ENCODE data around the gene MACROD1.

Gene MACROD1

DNA sequence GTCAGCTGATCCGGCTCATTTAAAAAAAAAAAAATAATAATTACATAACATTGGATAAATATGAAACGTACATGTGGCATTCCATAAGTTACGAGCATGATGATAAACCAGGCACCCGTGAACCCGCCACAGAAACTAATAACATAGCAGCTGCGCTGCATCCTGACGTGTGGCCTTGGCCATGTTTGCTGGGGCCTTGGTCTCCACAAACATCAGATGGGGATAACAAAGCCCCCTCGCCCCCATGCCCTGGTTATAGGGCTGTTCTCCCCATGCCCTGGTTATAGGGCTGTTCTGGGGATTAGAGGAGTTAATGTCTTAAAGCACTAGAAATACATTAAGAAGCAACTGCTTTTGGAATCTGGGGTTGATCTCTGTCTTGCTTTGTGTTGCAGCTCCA, 93.5 kb downstream of the MACROD1 start:
- no peak for DNase-seq

DNA sequence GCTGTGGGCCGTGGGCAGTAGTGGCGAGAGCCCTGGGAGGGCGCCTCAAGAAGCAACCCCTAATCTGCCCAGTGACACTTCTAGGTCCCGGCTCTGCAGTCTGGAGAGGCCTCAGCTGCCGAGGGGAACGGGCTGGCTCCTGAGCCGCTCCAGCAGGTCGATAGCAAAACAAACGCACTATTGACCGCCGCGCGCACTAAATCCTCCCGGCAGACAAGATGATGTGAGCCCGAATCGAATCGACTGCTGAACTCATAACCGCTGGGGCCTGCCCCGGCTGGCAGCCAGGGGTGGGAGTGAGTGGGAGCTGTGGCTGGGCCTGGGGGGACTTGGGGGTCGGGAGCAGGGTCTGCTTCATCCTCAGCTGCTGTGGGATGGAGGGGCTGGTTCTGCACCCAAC, 94.1 kb downstream of the MACROD1 start:
- DNase-seq: no peak

DNA sequence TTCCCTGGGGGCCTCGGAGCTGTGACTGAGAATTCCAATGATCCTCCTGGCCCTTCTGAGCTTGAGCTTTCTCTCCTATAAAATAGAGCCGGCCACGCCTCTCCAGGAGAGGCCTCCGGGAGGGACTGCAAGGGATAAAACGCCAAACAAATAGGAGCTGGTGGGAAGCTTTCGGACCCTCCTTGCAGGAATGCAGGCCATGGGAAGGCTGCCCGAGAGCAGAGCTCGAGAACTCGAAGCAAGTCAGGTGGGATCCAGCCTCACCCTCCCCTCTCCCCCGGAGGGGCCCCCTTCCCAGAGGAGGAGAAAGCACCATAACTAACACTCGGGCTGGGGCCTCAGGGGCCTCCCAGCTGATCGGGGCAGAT, 95.6 kb downstream of the MACROD1 start:
- no peak for DNase-seq

GRCh38 chr11:64069401-64070313, 96.3 kb downstream of the MACROD1 start:
- DNase-seq: no peak

- DNase-seq: no peak
These were observed 97.1 kb downstream of the MACROD1 start for GRCh38 chr11:64068705-64069400.

DNA sequence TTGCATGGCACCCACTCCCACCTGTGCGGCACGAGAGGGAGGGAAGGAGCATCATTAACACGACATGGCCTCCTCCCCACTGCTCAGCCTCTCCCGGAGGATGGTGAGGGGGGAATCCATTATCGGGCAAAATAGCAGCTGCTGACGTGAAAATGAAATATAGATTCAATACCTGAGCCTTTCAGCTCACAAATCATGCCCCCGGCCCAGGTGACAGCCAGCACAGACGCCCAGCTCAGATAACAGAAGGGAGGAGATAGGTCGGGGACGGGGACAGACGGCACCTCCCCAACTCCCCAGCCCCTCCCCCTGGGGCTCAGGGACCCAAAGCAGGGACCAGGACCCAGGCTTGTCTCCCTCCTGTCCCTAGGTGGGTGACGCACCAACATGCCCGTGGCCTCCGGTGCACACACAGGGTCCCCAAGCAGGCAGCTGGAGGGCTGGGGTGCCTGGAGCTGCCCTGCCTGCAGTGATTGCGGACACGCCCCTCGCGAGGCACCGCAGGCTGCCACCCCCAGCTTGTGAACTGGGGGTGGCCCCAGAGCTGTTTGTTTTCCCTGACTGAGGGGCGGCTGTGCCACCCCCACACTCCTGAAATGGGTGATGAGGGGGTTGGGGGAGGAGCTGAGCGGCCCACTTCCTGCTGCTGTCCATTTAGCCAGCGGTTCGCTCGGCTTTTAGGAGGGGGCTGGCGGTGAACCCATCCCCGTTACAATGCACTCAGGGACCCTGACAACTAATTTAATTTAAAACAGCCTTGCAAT, 98.5 kb downstream of the MACROD1 start:
- no peak for DNase-seq

- no peak for DNase-seq
These were observed 100.2 kb downstream of the MACROD1 start for GRCh38 chr11:64065712-64066111.

GRCh38 chr11:64065141-64065465, 100.8 kb downstream of the MACROD1 start:
- no peak for DNase-seq

- DNase-seq: no peak
These were observed 101.4 kb downstream of the MACROD1 start for GRCh38 chr11:64064374-64065140.

- DNase-seq: no peak
These were observed 102.1 kb downstream of the MACROD1 start for GRCh38 chr11:64063777-64064176.

GRCh38 chr11:64062185-64063039, 103.5 kb downstream of the MACROD1 start:
- no peak for DNase-seq

GRCh38 chr11:64060861-64061444, 105.0 kb downstream of the MACROD1 start:
- peak; percentile 98 for DNase-seq

DNA sequence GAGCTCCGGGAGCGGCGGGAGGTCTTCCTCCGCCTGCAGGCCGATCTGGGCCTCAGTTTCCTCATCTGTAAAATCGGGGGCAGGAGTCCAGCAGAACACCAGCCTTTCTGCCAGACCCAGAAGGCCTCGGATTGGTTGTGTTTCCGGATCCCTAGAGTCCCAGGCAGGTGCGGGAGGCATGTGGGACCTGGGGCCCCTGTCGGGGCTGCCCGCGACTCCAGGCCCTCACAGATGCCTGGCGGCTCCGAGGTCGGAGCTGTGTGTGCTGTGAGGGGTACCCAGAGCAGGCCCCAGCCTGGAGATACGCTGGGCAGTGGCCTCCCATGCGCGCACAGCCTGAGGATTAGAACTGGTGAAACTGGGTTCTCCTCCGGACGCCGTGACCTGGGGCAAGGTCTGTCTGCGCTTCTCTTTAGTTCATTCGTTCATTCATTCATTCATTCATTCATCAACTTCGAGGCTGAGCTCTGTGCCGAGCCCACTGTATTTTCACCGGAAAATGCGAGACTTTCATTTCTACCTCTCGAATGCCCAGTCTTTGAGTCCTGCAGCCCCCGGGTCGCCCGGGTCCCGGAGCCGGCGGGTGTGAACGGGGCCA, 105.6 kb downstream of the MACROD1 start:
- no peak for DNase-seq

GRCh38 chr11:64059339-64060140, 106.4 kb downstream of the MACROD1 start:
- DNase-seq: no peak

DNA sequence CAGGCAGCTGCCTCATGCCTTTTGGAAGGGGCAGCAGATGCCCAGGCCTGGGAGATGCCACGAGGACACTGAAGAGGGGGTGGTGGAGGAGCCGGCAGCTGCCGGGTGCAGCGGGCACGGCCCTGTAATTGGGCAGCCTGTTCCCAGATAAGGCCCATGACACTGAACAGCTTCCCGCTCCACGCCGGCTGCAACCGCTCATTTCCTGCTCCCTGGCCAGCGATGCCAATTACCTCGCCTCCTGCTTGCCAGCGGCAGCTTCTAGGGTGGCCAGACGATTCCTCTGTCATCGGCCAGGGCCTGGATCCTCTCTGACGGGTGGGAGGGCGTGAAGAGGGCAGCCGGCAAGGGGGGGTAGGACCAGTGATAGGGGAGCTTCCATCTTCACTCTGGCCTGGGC, 107.4 kb downstream of the MACROD1 start:
- DNase-seq: no peak

GRCh38 chr11:64057890-64058289, 108.0 kb downstream of the MACROD1 start:
- no peak for DNase-seq

DNA sequence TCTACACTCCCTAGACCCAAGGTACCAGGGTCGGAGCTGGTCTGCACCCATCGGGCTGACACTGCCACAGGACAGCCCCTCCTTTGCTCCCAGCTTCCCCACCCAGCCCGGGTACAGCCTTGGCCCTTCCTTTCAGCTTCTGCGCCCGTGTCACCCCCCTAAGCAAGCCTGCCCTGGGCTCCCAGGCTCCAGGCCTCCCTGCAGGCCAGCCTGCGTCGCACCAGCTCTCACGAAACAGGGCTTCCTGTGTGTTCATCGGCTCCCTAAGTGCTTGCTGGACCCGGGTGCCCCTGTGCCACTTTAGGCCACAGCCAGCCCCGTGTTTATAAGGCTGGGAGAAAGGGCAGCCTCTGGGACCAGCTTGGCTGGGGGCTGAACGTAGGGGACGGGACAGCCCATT, 109.1 kb downstream of the MACROD1 start:
- DNase-seq: no peak

GRCh38 chr11:64056213-64056785, 109.6 kb downstream of the MACROD1 start:
- DNase-seq: no peak

DNA sequence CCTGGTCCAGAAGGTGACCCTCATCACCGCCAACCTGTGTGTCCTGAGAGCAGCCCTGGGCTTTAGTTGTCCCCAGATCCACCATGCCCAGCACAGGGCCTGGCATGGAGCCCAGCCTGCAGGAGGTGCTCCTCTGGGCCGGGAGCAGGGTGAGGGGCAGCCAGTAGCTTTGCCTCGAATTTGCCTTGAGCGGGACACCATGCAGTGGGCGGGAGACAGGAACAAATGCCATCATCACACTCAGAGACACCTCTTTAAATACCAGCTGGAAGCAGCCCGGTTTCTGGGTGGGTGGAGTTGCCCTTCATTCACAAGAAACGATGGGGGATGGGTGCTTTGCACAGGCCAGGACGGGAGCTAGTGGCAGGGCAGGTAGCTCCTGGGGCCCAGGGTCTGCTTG, 110.8 kb downstream of the MACROD1 start:
- no peak for DNase-seq

- DNase-seq: no peak
These were observed 112.2 kb downstream of the MACROD1 start for GRCh38 chr11:64053699-64054098.
